Measurements from ENCODE around the gene LDLRAD2. TPM values are rescaled to one million over a fixed set of nuclear protein-coding genes. Genes with fewer than 3 reads are reported as not detected.
A peak's percentile ranks its signal among the peaks of the same experiment; 100 is the strongest.

The LDLRAD2 gene
- total RNA-seq, 4 donors from 2014 or later = not detected

DNA sequence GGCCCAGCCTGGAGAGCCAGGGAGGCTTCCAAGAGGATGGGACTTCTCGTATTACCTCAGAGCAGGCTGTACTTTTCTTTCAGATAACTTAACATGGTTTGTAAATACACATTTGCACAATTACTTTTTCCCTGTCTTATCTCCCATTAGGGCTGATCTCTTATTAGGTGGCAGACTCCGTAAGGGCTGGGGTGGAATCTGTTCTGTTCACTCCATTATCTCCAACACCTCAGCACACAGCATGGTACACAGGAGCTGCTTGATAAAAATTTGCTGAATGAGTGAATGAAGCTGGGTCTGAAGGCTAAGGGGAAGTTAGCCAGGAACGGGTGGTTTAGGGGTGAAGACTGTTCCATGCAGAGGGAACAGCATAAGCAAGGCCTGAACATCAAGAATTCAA lies 48.9 kb downstream of the LDLRAD2 start:
- no peaks in the 10 kb centered on the region for H3K9me3 ChIP-seq
- in situ Hi-C loops (cut with MboI; ENCODE audit: low sequenced_read_pairs in 4 of 4) = loop anchor here in 3 of 4 donors (10.0 to 25.0 kb wide), 2 partner anchors 101 to 104 kb away; no protein-coding TSS in a partner anchor
- peak overlapping the region in 1 of 4 donors; percentile 70 for H3K27ac ChIP-seq
- ATAC-seq (no peak), DNase-seq (no peak)
- TF ChIP-seq POLR2A (IDR thresholded peaks at IDR 0.05) = no peak
- TF ChIP-seq, protein P1, sequence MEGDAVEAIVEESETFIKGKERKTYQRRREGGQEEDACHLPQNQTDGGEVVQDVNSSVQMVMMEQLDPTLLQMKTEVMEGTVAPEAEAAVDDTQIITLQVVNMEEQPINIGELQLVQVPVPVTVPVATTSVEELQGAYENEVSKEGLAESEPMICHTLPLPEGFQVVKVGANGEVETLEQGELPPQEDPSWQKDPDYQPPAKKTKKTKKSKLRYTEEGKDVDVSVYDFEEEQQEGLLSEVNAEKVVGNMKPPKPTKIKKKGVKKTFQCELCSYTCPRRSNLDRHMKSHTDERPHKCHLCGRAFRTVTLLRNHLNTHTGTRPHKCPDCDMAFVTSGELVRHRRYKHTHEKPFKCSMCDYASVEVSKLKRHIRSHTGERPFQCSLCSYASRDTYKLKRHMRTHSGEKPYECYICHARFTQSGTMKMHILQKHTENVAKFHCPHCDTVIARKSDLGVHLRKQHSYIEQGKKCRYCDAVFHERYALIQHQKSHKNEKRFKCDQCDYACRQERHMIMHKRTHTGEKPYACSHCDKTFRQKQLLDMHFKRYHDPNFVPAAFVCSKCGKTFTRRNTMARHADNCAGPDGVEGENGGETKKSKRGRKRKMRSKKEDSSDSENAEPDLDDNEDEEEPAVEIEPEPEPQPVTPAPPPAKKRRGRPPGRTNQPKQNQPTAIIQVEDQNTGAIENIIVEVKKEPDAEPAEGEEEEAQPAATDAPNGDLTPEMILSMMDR (IDR thresholded peaks at IDR 0.05 in 4 of 5, conservative IDR thresholded peaks at IDR 0.05 in 1 of 5) = no peak
- peaks cover 0 to 77% of the 10 kb centered on the region in 2 donors for H3K36me3 ChIP-seq
- intact Hi-C loops (cut with DNase I; ENCODE audit: low total_unique reads) = no loop called here
- H3K4me1 ChIP-seq = no peaks in the 10 kb centered on the region
- no peak overlapping the region for H3K4me3 ChIP-seq
- H3K27me3 ChIP-seq = no peaks in the 10 kb centered on the region

DNA sequence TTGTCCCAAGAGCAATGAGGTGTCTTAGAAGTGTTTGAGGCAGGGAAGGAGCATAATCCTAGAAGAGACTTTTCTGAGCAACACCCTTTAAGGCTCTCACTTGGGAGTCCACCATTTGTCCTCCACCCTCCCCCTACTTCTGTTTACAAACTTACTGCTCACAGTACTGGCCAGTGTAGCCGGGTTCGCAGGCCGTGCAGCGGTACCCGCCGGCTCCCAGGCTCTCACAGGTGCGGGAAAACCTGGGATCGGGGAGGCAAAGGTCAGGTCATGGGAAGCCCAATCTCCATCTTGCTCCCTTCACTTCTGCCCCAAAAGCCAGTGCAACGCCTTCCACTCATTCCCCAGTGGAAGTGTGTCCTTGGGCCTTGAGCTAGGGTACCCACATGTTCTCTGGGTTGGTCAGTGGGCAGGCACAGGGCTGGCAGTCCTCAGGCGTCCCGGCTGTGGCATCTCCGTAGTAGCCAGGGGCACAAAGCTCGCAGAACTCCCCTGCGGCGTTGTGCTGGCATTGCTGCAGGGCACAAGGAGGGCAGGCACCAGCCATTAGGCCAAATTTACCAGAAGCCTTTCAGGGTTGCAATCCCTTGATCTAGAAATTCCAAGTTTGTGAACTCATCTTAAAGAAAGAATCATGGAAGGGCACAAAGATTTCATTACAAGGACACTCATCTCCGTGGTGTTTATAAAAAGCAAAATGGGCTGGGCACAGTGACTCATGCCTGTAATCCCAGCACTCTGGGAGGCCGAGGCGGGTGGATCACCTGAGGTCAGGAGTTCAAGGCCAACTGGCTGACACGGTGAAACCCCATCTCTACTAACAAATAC lies 49.8 kb downstream of the LDLRAD2 start:
- Histone ChIP-seq H3K4me1 (no peaks in the 10 kb centered on the region), H3K27me3 (no peaks in the 10 kb centered on the region), H3K36me3 (peaks cover 0 to 73% of the 10 kb centered on the region in 2 donors), H3K27ac (peak overlapping the region in 3 of 4 donors; percentile 41 to 70 (median 45)), H3K9me3 (no peaks in the 10 kb centered on the region), H3K4me3 (no peak overlapping the region)
- TF ChIP-seq, protein P1 (IDR thresholded peaks at IDR 0.05 in 4 of 5, conservative IDR thresholded peaks at IDR 0.05 in 1 of 5) = no peak
- no peak for TF ChIP-seq POLR2A (IDR thresholded peaks at IDR 0.05)
- DNase-seq = peak in 1 of 2 donors; percentile 40
- in situ Hi-C loops (cut with MboI; ENCODE audit: low sequenced_read_pairs in 4 of 4) (loop anchor here in 3 of 4 donors (10.0 to 25.0 kb wide), 2 partner anchors 100 to 103 kb away; no protein-coding TSS in a partner anchor), intact Hi-C loops (cut with DNase I; ENCODE audit: low total_unique reads) (no loop called here)
- peak; percentile 72 to 73 for ATAC-seq

DNA sequence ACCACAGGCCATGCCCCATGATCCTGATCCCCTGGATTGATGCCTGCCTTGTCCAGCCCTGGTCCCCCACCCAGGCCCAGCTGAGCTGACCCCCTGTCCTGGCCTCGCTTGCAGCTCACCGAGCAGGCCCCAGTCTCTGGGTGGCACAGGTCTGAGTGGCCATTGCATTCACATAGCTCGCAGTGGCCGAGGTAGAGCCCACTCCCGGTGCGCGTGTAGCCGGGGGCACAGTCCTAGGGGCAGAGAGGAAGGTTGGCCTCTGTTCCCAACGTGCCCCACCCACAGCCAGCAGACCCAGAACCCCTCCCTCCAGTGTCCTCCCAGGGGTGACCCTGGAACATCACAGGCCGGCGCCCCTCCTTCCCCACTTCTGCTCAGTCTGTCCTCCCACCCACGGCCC lies 51.9 kb downstream of the LDLRAD2 start:
- ATAC-seq (no peak), DNase-seq (no peak)
- Histone ChIP-seq H3K36me3 (peaks cover 0 to 58% of the 10 kb centered on the region in 2 donors), H3K27ac (no peak overlapping the region), H3K27me3 (no peaks in the 10 kb centered on the region), H3K4me1 (no peaks in the 10 kb centered on the region), H3K9me3 (no peaks in the 10 kb centered on the region), H3K4me3 (no peak overlapping the region)
- no peak for TF ChIP-seq POLR2A (IDR thresholded peaks at IDR 0.05)
- TF ChIP-seq, protein P1 (IDR thresholded peaks at IDR 0.05 in 4 of 5, conservative IDR thresholded peaks at IDR 0.05 in 1 of 5) = no peak
- intact Hi-C loops (cut with DNase I; ENCODE audit: low total_unique reads) = no loop called here
- in situ Hi-C loops (cut with MboI; ENCODE audit: low sequenced_read_pairs in 4 of 4) = loop anchor here in 3 of 4 donors (10.0 to 25.0 kb wide), 2 partner anchors 98 to 101 kb away; no protein-coding TSS in a partner anchor

DNA sequence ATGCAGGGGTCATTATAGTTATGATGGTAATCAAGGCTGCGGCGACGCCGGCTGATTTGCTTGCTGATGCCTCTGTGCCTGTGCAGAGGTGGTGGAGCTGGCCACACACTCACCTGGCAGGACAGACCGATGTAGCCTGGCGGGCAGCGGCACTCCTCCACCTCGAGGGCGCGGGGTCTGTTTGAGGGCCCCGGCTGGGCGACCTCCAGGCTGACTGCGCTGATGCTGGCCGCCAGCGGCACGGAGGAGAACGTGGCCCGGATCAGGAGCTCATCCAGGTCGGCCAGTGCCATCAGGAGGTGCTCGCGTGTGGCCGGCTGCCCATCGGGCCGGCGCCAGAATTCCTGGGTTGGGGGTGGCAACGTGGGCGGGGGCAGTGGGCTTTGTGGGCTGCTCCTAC lies 52.7 kb downstream of the LDLRAD2 start:
- in situ Hi-C loops (cut with MboI; ENCODE audit: low sequenced_read_pairs in 4 of 4) = loop anchor here in 3 of 4 donors (10.0 to 25.0 kb wide), 2 partner anchors 98 to 100 kb away; no protein-coding TSS in a partner anchor
- no peak overlapping the region for H3K4me3 ChIP-seq
- no peaks in the 10 kb centered on the region for H3K27me3 ChIP-seq
- no peak overlapping the region for H3K27ac ChIP-seq
- peaks cover under 1 to 2% of the 10 kb centered on the region in 2 donors for H3K4me1 ChIP-seq
- intact Hi-C loops (cut with DNase I; ENCODE audit: low total_unique reads) = no loop called here
- ATAC-seq (no peak), DNase-seq (no peak)
- H3K36me3 ChIP-seq = peaks cover 0 to 52% of the 10 kb centered on the region in 2 donors
- TF ChIP-seq, protein P1 (IDR thresholded peaks at IDR 0.05 in 4 of 5, conservative IDR thresholded peaks at IDR 0.05 in 1 of 5) = no peak
- TF ChIP-seq POLR2A (IDR thresholded peaks at IDR 0.05) = no peak
- H3K9me3 ChIP-seq = no peaks in the 10 kb centered on the region

All from gastrocnemius medialis (tissue), 4 donors.